T-helper 22 cell (primary cell): ENCODE measurements around the gene EPS8L1.
"Not testable (repeated sequence)": the region's sequence is repeated elsewhere in the genome, so short reads cannot be mapped to it uniquely, and the experiment has no call there.

Experiments used
- DNase-seq: peaks from one replicate; pipeline ENCODE4 v3.0.0-alpha.2; 2020; ENCODE audit warnings: low read depth

EPS8L1 gene

DNA sequence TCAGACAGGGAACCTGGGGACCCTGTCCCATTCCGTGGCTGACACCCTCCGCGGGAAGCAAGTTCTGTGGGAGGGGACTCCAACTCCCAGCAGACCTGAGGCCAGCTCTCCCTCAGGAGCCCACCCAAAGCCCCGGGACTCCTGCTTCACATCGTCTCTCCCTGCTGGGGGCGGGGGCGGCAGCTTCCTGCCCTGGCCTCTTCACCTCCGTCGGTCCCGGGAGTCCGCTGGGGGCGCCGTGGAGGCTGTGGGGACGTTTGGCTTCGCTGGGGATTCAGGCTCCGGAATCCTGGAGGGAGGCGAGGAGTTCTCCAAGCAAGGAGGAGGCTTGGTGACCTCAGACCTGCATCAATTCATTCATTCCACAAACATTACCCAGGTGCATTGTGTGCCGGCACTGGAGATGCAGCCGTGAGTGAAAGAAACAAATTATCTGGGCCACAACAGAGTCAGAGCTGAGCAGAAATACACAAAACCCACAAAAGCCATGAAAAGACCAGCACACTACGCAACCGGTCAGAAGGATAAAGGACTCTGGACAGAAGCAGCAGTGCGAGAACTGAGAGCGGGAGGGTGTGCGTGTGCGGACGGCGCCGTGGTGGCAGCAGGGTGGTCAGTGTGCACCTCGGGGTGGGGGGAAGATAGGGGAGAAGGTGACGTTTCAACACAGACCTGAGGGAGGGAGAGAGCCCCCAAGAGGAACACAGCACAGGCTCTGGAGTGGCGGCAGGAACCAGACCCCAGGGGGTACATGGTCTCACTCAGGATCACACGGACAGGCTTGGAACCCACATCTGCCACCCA is 19.0 kb downstream of the EPS8L1 start:
- DNase-seq = no peak

- DNase-seq = no peak
These were observed 19.8 kb downstream of the EPS8L1 start for GRCh38 chr19:55095260-55096060.

- DNase-seq = no peak
These were observed 20.5 kb downstream of the EPS8L1 start for GRCh38 chr19:55096061-55096701.

GRCh38 chr19:55097864-55098715 is 22.4 kb downstream of the EPS8L1 start:
- no peak for DNase-seq

GRCh38 chr19:55098716-55099556 is 23.3 kb downstream of the EPS8L1 start:
- DNase-seq = no peak

- DNase-seq = no peak
These were observed 24.2 kb downstream of the EPS8L1 start for GRCh38 chr19:55099557-55100506.

DNA sequence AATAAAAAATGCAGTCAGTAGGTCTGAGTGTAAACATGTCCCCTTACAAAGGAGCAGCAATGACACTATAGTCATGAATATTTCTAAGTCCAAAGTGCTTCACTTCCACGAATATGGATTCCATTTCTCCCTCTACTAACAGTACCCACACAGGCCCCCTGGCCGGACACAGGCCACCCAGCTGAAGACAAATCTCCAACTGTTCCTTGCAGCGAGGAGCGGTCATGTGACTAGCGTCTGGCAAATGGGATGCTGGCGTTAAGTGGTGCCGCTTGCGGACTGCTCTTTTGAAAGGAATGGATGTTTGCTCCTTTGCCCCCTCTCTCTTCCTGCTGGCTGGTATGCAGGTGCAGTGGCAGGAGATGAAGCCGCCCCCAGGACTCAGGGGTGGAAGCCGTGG is 25.6 kb downstream of the EPS8L1 start:
- no peak for DNase-seq

DNA sequence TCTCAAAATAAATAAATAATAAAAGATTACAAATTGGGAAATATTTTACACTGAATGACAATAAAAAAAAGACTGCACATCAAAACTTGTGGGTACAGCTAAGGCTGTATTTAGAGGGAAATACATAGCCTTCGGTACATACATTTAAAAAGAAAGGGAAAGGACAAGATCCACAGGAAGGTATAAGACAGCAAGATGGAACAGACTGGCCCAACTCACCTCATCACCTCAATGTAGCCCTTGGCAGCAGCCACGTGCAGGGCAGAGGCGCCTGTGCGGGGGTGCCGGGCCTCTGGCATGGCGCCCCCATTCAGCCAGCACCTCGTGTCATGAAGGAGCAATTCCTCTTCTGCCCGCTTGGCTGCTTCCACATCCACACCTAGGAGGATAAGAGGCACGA is 27.5 kb downstream of the EPS8L1 start:
- no peak for DNase-seq

DNA sequence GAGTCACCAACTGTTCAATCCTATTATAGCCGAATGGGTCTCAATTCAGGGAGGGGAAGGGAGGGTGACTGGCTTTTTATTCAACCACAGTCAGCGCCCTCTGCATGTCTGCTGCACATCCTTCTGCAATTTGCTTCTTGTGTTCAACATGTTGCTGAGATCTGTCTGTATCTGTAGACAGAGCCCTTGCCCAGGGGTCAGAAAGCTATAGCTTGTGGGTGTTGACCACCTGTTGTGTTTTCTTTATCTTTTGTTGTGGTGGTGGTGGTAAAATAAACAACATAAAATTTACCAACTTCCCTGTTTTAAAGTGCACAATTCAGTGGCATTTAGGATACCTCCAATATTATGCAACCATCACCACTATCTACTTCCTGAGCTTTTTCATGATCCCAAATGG is 29.6 kb downstream of the EPS8L1 start:
- DNase-seq = no peak

DNA sequence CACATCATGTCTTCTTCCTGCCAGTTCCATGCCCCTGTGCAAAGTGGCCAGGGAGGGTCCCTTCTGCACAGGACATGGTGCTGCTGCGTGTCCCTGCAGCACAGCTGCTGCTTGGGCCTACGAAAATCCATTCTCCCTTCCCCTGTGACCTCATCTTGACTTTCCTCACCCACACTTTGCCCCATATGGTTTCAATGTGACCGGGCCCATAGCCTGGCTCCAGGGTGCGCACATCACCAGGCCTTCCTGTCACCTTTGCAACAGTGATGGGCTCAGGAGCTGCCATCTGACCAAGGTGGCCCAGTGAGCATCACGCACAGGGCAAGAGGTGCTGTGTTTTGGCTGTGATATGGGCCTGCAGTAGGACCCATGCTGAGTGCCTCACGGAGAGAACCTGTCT is 30.9 kb downstream of the EPS8L1 start:
- DNase-seq = no peak

DNA sequence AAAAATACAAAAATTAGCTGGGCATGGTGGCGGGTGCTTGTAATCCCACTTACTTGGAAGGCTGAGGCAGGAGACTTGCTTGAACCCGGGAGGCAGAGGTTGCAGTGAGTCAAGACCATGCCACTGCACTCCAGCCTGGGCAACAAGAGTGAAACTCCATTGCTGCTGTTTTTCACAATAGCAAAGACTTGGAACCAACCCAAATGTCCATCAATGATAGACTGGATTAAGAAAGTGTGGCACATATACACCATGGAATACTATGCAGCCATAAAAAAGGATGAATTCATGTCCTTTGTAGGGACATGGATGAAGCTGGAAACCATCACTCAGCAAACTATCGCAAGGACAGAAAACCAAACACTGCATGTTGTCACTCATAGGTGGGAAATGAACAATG is 31.6 kb downstream of the EPS8L1 start:
- DNase-seq = not testable (repeated sequence)

DNA sequence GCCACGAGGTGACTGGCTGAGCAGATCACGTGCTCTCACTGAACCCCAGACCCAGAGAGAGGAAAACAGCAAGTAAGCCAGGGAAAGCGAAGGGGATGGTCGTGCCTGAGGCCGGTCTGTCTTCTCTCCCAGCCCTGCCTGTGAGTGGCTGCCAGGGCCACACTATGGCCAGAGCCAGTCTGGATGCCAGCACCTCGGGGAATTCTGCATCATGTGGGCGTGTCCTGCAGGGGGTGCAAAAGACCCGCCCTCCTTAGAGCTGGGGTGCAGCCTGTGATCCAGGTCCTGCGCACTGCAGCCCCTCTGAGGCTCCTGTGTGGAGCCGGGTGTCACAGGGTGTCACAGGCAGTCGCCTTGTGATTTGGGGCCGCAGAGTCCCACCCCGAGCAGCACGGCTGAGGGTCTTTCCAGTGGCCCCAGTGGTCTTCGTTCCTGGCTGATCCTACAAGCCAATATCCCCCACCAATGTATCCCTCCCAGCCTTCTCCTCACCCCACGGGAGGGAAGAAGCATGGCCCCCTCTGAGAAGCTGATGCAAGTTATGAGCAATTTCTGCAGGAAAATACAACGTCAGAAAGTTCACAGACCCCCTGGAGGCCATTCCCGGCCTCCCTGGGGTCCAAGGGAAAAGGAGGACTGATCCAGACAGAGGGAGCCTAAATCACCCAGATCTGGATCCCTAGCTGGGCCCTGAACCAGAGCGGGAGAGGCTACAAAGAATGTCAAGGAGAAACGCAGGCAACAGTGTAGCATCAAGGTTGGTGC is 34.0 kb downstream of the EPS8L1 start:
- no peak for DNase-seq

GRCh38 chr19:55111238-55111831 is 35.7 kb downstream of the EPS8L1 start:
- no peak for DNase-seq

- DNase-seq = no peak
These were observed 36.6 kb downstream of the EPS8L1 start for GRCh38 chr19:55112246-55112776.

DNA sequence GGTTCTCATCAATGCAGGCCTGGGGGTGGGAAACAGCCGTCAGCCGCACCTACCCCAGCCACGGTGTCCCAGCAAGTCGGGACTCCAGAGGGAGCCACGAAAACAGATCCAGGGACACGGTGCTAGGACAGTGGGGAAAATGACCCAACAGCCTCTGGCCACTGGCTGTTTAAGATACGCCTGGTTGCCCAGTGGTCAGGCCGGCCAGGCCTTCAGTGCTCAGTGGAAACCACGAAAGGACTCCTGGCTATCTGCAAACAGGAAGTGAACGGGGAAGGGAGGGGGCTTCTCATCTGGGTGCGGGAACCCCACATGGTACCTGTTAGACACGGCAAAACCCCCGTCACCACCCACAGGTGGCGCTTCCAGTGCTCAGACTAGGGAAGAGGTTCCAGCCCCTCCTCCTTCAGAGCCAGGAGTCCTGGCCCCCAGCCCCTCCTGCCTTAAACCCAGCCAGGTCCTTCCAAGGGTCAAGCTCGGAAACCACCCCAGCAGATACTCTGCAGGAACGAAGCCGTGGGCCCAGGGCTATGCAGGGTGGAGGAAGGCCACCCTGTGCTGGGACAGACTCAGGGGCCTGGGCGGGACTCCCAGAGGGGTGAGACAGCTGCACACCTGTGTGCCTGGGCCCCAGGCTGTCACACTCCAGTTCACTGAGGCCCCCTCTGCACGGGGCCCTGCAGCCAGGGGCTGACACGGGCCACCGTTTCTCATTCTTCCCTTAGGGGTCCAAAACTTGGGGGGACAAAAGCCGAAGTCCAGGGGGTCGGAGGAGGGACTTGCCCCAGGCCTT is 37.3 kb downstream of the EPS8L1 start:
- DNase-seq = no peak

GRCh38 chr19:55113570-55114039 is 37.9 kb downstream of the EPS8L1 start:
- no peak for DNase-seq

DNA sequence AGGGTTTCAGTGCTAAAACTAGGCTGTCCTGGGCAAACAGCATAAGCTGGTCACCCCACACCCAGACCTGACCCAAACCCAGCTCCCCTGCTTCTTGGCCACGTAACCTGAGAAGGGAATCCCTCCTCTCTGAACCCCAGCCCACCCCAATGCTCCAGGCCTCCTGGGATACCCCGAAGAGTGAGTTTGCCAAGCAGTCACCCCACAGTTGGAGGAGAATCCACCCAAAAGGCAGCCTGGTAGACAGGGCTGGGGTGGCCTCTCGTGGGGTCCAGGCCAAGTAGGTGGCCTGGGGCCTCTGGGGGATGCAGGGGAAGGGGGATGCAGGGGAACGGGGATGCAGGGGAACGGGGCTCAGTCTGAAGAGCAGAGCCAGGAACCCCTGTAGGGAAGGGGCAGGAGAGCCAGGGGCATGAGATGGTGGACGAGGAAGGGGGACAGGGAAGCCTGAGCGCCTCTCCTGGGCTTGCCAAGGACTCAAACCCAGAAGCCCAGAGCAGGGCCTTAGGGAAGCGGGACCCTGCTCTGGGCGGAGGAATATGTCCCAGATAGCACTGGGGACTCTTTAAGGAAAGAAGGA is 39.0 kb downstream of the EPS8L1 start:
- no peak for DNase-seq
